Stomach (tissue), 9 donors: ENCODE results near the gene ERG. TPM values are rescaled to one million over a fixed set of nuclear protein-coding genes. Genes with fewer than 3 reads are reported as not detected.

Experiments used
- DNase-seq, 2 donors: peaks; one replicate each; pipeline versions ENCODE4 v3.0.0 to v3.0.0-alpha.2; 2013 to 2019
- H3K27ac ChIP-seq, 5 donors: fragments of 200-600 bp in 4 of 5; sonication (generic) in 4 of 5; one replicate each; pipeline ENCODE4 v1.5.1; 2013 to 2019; ENCODE audit warnings: mild to moderate bottlenecking in 1 of 5, moderate library complexity in 1 of 5
- H3K27me3 ChIP-seq, 3 donors: fragments of 200-600 bp; sonication (generic); one replicate each; pipeline ENCODE4 v1.5.1; 2017 to 2019; ENCODE audit warnings: mixed run types in 1 of 3
- H3K36me3 ChIP-seq, 4 donors: fragments of 200-600 bp; sonication (generic); 1 replicate in 3 of 4; 2 replicates in 1 of 4; pipeline ENCODE4 v1.5.1; 2016 to 2019
- H3K4me1 ChIP-seq, 4 donors: fragments of 200-600 bp; sonication (generic); one replicate each; pipeline ENCODE4 v1.5.1; 2016 to 2019
- H3K4me3 ChIP-seq, 4 donors: fragments of 200-600 bp; sonication (generic) in 3 of 4; one replicate each; pipeline ENCODE4 v1.5.1; 2016 to 2019; ENCODE audit warnings: mild to moderate bottlenecking in 1 of 4
- H3K9me3 ChIP-seq, 4 donors: fragments of 200-600 bp; sonication (generic); one replicate each; pipeline ENCODE4 v1.5.1; 2016 to 2019
- CTCF ChIP-seq, 7 experiments: fragments of 450-650 bp in 4 of 7; fragments of 200-600 bp in 3 of 7; sonication (generic) in 3 of 7; IDR thresholded peaks; one replicate each; pipeline ENCODE4 v1.5.1; 2016 to 2019; ENCODE audit warnings: antibody characterized with exemption in 7 of 7, control low read depth in 2 of 7, mild to moderate bottlenecking in 1 of 7
- EP300 ChIP-seq: sonication (generic); formaldehyde crosslinking; IDR thresholded peaks from one replicate; pipeline ENCODE4 v1.6.1; 2017; ENCODE audit warnings: antibody characterized with exemption
- POLR2A ChIP-seq, 4 donors: fragments of 450-650 bp; IDR thresholded peaks; one replicate each; pipeline ENCODE4 v1.6.1; 2016; ENCODE audit warnings: antibody characterized with exemption in 4 of 4, control low read depth in 2 of 4, mild to moderate bottlenecking in 1 of 4, moderate library complexity in 1 of 4
- POLR2AphosphoS5 ChIP-seq, 3 donors: sonication (generic); formaldehyde crosslinking; IDR thresholded peaks; one replicate each; pipeline ENCODE4 v1.6.1; 2016; ENCODE audit warnings: antibody characterized with exemption in 3 of 3
- WGBS, 5 donors: extraction: QIAGEN DNeasy Blood & Tissue Kit in 3 of 5; methylation state at CpG; one replicate each; pipeline versions ENCODE4 v1.1.5 to v1.1.7; 2013 to 2018; 5-methylcytosine and 5-hydroxymethylcytosine counted together
- intact Hi-C: fragments of 100-400 bp; cut with DNase I; formaldehyde crosslinking; loops from one replicate; pipeline ENCODE4 v1.15.1; 2023; ENCODE audit warnings: low total_unique reads
- polyA plus RNA-seq, 3 donors: library from polyadenylated mRNA; stranded (reverse); fragments of 200-250 nt; gene quantifications; one replicate each; pipeline ENCODE4 v1.2.3, GENCODE V29; 2013
- total RNA-seq, 5 donors: library from RNA; depleted of rRNA; stranded (reverse); fragments of >200 nt; gene quantifications; one replicate each; pipeline versions ENCODE4 v1.1.0 to v1.2.3, GENCODE V29; 2014 to 2016
- donor health status: healthy with polysubstance abuse.
- donor health status: Bipolar disorder and iron deficiency.
- donor health status: healthy.

The ERG gene
- total and polyA plus RNA-seq, 8 donors = 0.58 to 14.5 (median 5.4) TPM; not detected in 1

- TF ChIP-seq EP300 (no peak), POLR2AphosphoS5 (IDR thresholded peaks at IDR 0.05) (no peak), CTCF (IDR thresholded peaks at IDR 0.05) (no peak), POLR2A (IDR thresholded peaks at IDR 0.05) (no peak)
- intact Hi-C loops = loop anchor here (5.0 kb wide), 2 partner anchors 136 to 196 kb away; no protein-coding TSS in a partner anchor
- 75 to 83% (median 78%) methylated on average over 1 of the region's 1 CpG for WGBS, 5 donors
- Histone ChIP-seq H3K9me3 (no peaks in the 10 kb centered on the region), H3K4me3 (no peak overlapping the region), H3K27ac (no peak overlapping the region), H3K27me3 (peaks cover 0 to 16% (median 0%) of the 10 kb centered on the region in 3 donors), H3K4me1 (peaks cover 0 to 8% (median 6%) of the 10 kb centered on the region in 4 donors), H3K36me3 (no peaks in the 10 kb centered on the region)
- no peak for DNase-seq
Observed at GRCh38 chr21:38358098-38358497, 140.2 kb downstream of the ERG start.

GRCh38 chr21:38356883-38357625 is 141.2 kb downstream of the ERG start:
- Histone ChIP-seq H3K9me3 (no peaks in the 10 kb centered on the region), H3K36me3 (no peaks in the 10 kb centered on the region), H3K4me1 (peaks cover 4 to 16% (median 12%) of the 10 kb centered on the region in 4 donors), H3K4me3 (no peak overlapping the region), H3K27ac (no peak overlapping the region), H3K27me3 (peaks cover 0 to 16% (median 0%) of the 10 kb centered on the region in 3 donors)
- WGBS, 5 donors = 51 to 73% (median 66%) methylated on average over 13 to 14 of the region's 14 CpGs
- intact Hi-C loops = loop anchor here (5.0 kb wide), 2 partner anchors 135 to 195 kb away; no protein-coding TSS in a partner anchor
- TF ChIP-seq CTCF (IDR thresholded peaks at IDR 0.05) (no peak), EP300 (no peak), POLR2AphosphoS5 (IDR thresholded peaks at IDR 0.05) (no peak), POLR2A (IDR thresholded peaks at IDR 0.05) (no peak)
- DNase-seq = no peak

DNA sequence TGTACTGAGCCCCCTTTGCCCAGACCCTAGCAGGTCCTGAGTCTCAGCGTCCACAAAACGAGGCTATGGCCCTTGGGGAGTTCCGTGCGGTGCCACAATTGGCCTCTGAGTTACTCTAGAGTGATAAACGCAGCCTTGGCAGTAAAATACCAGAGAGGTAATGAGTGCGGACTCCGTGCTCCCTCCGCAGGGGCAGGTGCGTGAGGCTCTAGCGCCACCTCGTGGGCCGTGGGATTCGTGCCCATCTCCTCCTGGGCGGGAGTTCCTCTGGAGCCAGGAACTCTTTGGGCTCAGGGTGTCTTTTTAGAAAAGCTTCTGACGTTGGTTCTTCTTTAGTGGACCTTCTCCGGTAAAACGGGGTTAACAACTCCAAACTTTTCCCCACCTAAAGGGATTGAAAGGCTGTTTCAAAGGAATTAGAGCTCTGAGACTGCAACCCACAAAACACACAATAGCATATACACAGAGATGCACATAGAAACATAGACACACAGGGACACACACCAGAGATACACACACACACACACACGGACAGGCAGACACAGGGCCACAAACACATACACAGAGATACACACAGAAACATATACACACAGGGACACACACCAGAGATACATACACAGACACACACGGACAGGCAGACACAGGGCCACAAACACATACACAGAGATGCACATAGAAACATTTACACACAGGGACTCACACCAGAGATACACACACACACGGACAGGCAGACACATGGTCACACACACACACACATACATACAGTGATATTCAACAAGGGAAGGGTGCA is 142.1 kb downstream of the ERG start:
- WGBS, 5 donors = 5 to 11% (median 8%) methylated on average over 19 to 20 of the region's 20 CpGs
- intact Hi-C loops = loop anchor here (5.0 kb wide), 2 partner anchors 134 to 194 kb away; no protein-coding TSS in a partner anchor
- peaks cover 13 to 24% (median 19%) of the 10 kb centered on the region in 4 donors for H3K4me1 ChIP-seq
- H3K27me3 ChIP-seq = peaks cover 0 to 12% (median 0%) of the 10 kb centered on the region in 3 donors
- no peaks in the 10 kb centered on the region for H3K9me3 ChIP-seq
- no peak overlapping the region for H3K4me3 ChIP-seq
- peak in 1 of 3 donors; percentile 54 for TF ChIP-seq POLR2AphosphoS5 (IDR thresholded peaks at IDR 0.05)
- peak in 6 of 7 experiments; percentile 15 to 95 (median 85) for TF ChIP-seq CTCF (IDR thresholded peaks at IDR 0.05)
- TF ChIP-seq POLR2A (IDR thresholded peaks at IDR 0.05) = no peak
- peak; percentile 84 to 92 for DNase-seq
- H3K27ac ChIP-seq = no peak overlapping the region
- no peaks in the 10 kb centered on the region for H3K36me3 ChIP-seq

DNA sequence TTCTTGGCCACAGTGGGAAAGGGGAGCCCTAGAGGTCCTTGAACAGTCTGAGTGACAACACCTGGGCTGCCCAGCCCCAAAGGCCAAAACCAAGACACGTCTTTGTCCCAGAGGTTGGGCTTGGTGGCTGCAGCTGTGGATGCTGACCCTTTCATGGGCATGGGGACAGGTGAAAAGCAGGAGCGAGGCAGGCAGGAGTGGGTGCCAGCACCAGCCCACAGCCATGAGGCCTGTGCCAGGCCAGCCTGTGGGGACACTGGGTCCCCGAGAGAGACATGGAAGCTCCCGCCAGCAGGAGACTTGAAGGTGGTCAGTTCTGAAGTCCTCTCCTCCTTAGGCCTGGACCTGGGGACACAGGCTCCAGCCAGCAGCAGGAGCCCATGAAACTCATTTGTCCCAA is 142.9 kb downstream of the ERG start:
- intact Hi-C loops = loop anchor here (5.0 kb wide), 2 partner anchors 133 to 193 kb away; no protein-coding TSS in a partner anchor
- H3K4me3 ChIP-seq = no peak overlapping the region
- H3K27me3 ChIP-seq = peaks cover 0 to 5% (median 0%) of the 10 kb centered on the region in 3 donors
- H3K4me1 ChIP-seq = peaks cover 16 to 27% (median 20%) of the 10 kb centered on the region in 4 donors
- no peak for DNase-seq
- WGBS, 5 donors = 91 to 99% (median 96%) methylated on average over 4 of the region's 4 CpGs
- H3K9me3 ChIP-seq = no peaks in the 10 kb centered on the region
- TF ChIP-seq POLR2A (IDR thresholded peaks at IDR 0.05) (no peak), EP300 (no peak)
- no peaks in the 10 kb centered on the region for H3K36me3 ChIP-seq
- H3K27ac ChIP-seq = no peak overlapping the region
